HG03342 (cell line): ENCODE results near the gene LPP.
"Not testable (repeated sequence)": the region's sequence is repeated elsewhere in the genome, so short reads cannot be mapped to it uniquely, and the experiment has no call there.

ENCODE experiments used
- ATAC-seq: cut with Tn5 transposase; IDR thresholded peaks from one replicate; pipeline ENCODE4 v1.9.1; 2021; ENCODE audit warnings: mild to moderate bottlenecking, moderate library complexity; ENCODE audit not compliant: unreplicated experiment

Gene LPP, protein sequence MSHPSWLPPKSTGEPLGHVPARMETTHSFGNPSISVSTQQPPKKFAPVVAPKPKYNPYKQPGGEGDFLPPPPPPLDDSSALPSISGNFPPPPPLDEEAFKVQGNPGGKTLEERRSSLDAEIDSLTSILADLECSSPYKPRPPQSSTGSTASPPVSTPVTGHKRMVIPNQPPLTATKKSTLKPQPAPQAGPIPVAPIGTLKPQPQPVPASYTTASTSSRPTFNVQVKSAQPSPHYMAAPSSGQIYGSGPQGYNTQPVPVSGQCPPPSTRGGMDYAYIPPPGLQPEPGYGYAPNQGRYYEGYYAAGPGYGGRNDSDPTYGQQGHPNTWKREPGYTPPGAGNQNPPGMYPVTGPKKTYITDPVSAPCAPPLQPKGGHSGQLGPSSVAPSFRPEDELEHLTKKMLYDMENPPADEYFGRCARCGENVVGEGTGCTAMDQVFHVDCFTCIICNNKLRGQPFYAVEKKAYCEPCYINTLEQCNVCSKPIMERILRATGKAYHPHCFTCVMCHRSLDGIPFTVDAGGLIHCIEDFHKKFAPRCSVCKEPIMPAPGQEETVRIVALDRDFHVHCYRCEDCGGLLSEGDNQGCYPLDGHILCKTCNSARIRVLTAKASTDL

DNA sequence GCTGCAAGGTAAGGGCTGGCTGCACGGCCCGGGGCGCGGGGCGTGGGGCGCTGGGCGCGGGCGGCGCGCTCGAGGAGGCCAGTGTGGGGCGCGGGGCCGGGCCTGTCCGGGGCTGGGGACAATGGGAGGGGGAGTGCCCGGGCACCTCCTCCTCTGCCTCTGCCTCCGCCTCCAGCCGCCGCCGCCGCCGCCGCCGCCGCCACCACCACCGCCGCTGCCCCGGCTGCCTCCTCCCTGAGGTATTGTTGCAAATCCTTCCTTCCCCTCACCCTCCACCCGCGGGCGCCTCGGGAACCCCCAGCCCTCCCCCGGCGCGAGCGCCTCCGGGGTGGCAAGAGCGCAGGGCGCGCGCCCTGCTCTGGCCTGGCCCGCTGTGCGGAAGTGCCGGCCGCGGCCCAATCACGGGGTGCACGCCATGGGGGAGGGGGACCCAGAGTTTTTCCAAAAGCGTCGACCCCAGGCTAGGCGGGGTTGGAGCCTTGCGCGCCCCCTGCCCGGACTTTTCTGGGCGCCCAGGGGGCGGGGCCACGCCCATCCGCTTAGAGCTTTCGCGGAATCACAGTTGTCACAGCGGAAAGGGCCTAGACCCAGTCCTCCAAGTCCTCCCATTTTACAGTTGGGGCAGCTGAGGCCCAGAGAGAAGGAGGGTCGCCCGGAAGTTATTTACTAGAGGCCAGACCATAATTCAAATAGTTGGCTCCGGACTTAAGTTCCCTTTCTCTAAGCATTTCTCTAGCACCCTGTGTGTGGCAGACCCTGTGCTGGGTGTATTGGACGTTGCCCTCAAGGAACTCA, at the start of gene LPP:
Gene LPP, plus strand, starts transcription at position 144 of the 795 bp plus-strand sequence. CDS start 251,964 bp downstream, outside the sequence.
- peak; percentile 74 for ATAC-seq

DNA sequence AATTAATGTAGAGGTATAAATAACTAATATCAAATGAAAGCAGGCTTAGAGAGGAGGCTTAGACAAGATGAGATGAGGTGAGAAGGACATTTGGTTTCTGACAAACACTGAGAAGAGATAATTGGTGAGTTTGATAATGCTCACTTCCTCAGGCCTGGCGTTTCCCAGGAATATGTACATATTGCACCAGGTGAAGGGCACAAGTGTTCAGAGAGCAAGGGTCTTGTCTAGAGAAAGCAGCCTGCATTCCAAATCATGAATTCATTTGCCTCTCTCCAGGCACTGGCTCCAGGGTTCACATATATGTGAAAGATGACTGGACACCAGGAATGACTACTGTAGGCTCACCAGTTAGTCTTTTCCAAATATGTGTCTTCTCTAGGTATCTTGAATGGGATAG, 48.0 kb upstream of the LPP start:
- no peak for ATAC-seq

GRCh38 chr3:188106454-188106853, 47.5 kb upstream of the LPP start:
- no peak for ATAC-seq

DNA sequence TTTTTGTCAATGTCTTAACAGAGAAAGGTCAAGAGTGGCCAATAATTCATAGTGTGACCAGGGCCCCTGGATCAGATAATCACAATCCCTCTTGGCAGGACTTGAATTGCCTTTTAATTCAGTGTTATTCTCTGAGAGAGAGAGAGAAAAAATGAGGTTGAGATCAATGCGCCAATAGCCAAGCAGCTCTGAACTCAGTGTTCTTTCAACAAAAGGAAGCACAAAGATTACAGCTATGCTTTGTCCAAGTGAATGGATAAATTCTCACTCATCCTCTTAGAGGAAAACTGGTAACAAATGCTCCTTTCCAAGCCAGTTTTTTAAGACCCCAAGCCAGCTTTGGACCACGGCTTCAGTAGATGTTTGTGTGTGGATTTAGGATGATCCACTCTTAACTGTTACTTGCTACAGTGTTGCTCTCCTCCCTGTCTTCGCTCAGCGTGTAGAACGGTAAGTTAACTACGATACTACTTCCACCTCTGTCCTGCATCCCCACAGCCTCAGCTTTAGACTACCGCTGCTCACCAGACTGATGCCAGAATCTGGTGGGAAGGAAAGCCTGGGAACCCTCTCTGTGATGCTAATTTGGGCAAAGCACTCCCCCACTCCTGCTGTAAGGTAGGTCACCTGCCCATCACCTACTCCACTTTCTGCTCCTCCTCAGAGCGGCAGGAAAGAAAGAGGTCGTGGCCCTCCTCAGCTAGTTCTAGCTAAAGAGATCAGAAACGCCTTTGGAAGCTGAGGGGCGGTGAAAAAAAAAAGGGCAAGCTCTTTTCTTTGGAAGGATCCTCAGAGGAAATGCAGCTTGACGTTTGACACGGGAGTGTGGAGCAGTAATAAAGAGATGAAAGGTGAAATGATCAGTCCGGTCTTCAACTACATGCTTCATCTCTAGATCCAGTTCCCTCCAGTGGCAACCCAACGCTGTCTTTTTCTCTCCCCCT, 46.8 kb upstream of the LPP start:
- no peak for ATAC-seq

DNA sequence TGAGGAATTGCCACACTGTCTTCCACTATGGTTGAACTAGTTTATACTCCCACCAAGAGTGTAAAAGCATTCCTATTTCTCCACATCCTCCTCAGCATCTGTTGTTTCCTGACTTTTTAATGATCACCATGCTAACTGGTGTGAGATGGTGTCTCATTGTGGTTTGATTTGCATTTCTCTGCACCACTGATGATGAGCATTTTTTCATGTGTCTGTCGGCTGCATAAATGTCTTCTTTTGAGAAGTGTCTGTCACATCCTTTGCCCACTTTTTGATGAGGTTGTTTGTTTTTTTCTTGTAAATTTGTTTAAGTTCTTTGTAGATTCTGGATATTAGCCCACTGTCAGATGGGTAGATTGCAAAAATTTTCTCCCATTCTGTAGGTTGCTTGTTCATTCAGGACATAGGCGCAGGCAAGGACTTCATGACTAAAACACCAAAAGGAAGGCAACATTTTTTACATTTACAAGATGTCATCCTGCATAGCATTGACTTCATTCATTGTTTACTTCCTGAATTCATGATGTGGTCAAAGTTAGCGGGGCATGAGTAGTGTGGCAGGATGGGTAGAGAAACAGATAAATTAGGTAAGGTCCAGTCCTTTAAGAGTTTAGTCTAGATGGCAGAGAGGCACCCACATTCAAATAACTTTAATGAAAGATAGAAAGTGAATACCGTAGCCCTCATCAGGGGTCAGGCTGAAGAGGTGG, 45.1 kb upstream of the LPP start:
- ATAC-seq, result no peak

DNA sequence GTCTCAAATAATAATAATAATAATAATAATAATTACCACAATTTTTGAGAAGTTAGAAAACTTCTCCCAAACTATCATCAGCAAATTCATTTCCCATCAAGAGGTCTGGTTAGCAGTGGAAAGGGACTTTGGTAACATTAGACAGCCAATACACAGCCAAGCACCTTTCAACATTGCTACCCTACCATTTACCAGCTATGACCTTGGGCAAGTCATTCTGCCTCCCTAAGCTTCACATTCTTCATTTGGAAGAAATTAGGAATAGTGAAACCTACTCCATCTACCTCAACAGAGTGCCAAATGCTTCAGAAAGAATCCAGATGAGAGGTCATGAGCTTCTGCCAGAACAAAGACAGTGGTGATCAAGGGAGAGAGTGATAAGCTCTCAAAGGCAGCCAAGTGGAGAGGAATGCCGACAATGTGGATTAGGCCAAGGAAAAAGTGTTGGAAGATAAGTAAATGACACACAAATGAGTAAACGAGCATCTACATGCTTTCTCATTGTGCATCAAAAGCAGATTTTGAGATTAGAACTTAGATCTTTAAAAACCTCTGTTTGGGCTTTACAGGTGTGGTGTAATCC, 42.9 kb upstream of the LPP start:
- no peak for ATAC-seq

DNA sequence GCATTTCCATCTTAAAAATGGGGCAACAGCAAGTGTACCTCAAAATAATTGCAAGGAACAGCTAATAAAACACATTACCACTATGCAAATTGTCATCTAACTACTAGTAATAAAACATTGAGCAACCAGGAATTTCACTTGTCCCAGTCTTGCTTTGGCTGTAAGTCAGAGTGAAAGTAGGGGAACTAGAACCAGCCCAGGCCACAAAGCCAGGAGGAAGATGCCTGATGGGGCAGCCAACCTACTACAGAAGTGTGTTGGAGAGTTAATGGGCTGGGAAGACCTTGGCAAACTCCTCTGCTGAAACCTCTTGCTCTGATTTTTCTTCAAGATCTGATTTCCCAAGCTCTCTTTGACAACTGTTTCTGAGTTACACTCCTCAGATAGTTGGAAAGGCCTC, 40.2 kb upstream of the LPP start:
- no peak for ATAC-seq

DNA sequence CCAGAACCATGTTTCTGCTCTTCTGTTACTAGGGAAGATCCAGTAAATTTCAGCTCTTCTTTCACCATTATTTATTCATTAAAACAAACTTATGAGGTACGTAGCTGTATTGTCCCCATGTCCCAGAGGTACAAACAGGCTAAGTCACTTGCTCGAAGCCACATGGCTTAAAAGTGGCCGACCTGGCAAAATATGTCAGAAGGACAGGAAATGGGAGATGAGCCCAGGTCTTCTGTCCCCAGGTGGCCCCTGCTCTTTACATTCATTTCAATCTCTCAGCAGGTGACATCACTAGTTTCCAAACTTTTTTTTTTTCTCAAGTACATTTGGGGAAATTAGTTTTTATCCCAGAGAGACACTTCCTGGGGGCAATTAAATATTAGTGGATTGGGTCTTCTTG, 34.1 kb upstream of the LPP start:
- ATAC-seq, result no peak

DNA sequence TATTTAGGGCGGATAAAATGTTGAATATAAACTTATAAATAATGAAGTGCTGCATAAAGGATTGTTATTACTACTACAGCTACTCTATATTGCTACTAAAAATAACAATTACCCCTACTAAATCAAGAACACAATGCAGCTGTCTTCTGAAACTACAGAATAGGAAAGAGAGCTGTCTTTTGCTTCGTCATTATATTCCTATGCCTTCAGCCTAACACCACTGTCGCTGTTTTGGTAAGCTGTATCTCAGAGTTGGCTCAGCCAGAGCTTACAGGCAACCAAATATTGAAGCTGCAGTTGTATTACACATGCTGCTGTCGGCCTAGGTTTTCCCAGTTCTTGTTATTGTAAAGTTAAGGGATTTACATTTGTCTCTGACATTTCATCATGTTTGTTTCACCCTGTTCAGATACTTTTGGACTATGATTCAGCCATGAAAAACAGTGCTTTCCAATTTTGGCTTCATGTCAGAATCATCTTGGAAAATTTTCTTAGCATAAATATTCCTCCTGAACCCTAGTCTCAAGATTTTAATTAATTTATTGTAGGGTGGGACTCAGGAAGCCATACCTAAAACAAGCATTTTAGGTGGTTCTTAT, 31.3 kb upstream of the LPP start:
- no peak for ATAC-seq

- peak; percentile 52 for ATAC-seq
These were observed 30.6 kb upstream of the LPP start for GRCh38 chr3:188123170-188123905.

GRCh38 chr3:188124184-188124583, 29.8 kb upstream of the LPP start:
- no peak for ATAC-seq

GRCh38 chr3:188125076-188125475, 28.9 kb upstream of the LPP start:
- no peak for ATAC-seq

DNA sequence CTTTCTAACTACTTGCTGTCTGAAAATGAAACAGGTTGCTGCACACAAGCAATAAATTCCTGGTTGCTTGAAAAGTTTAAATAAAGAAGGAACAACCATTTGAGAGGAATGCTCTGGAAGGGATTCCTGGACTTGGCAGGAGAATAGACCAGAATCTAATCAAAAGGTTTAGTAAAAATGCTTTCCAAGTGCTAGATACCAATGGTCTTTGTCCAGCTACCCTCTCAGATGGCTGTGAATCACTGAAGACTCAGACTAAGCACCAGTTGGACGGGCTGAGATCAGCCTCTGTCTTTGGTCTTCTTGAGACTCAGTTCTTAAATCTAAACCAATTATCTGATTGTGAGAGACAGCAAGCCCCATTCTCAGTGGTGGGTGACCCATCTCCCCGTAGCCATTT, 27.7 kb upstream of the LPP start:
- ATAC-seq, result no peak

DNA sequence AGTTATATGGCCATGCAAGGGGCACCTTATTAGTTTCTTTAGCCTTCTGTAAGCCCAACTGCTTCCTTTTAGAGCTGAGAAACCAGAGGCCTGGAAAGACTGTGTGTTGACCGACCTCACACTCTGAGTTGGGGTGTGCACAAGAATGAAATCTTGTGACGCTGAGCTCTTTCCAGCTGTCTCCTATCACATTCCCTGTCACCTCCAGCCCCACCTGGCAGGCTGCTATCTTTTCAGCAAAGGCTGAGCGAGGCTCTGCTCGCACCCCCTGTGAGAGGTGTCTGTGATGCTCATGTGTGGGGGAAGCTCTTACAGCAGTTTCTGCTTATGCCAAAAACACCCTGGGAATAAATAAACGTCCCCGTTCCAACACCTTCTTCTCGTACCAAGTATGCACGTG, 27.0 kb upstream of the LPP start:
- no peak for ATAC-seq

DNA sequence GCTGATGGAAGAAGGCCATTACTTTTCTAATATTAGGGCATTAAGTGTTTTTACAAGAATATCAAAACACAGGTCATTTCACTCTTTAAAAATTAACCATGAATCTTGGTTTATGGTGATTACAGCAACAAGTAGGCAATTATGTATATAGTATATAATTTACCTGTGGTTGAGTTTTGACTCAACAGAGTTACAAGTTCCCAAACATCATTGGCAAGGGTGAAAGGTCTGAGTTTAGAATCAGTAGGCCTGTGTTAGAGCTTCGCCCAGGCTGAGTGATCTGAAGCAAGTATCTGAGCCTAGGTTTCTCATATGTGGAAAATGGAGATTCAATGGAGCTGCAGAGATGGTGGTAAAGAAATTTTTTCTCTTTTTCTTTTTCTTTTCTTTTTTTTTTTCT, 25.1 kb upstream of the LPP start:
- no peak for ATAC-seq

DNA sequence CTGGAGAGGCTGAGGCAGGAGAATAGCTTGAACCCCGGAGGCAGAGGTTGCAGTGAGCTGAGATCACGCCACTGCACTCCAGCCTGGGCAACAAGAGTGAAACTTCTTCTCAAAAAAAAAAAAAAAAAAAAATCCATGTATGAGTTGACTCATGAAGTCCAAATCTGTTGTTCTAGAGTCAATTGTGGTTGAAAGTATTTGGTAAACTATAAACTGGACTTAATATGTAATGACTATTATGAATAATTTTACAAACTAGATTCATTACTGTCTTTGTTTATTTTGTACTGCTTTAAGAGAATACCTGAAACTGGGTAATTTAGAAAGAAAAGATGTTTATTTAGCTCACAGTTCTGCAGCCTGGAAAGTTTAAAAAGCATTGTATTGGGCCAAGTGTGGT, 22.9 kb upstream of the LPP start:
- not testable (repeated sequence) for ATAC-seq

GRCh38 chr3:188133219-188133618, 20.7 kb upstream of the LPP start:
- ATAC-seq, result no peak

GRCh38 chr3:188133646-188134045, 20.3 kb upstream of the LPP start:
- no peak for ATAC-seq

- no peak for ATAC-seq
These were observed 19.9 kb upstream of the LPP start for GRCh38 chr3:188134079-188134478.
